ENCODE results near the gene TENT4A. TPM values are rescaled to one million over a fixed set of nuclear protein-coding genes. Genes with fewer than 3 reads are reported as not detected.

TENT4A gene
- total RNA-seq, 1 experiment from 2014 or later, result 25.6 TPM

- Histone ChIP-seq H3K18ac (ENCODE audit: insufficient read length, low read depth, low read length) (no peak overlapping the region), H3K27me3 (ENCODE audit: insufficient read depth, low read length) (no peaks in the 10 kb centered on the region), H3K23ac (ENCODE audit: insufficient read length, low read depth, low read length) (no peak overlapping the region), H3K79me1 (ENCODE audit: insufficient read depth, low read depth, low read length, poor library complexity, severe bottlenecking) (no peaks in the 10 kb centered on the region), H4K8ac (replicated peaks; ENCODE audit: insufficient read length, low read depth, low read length) (no peak overlapping the region), H2BK5ac (ENCODE audit: insufficient read length, low read length) (no peak overlapping the region), H3K9ac (ENCODE audit: extremely low read depth, insufficient read length, low read length) (no peak overlapping the region), H3K14ac (ENCODE audit: insufficient read depth, low read length) (no peak overlapping the region), H3K27ac (ENCODE audit: insufficient read length, low read depth, low read length) (no peak overlapping the region), H4K5ac (ENCODE audit: insufficient read length, low read depth, low read length) (no peak overlapping the region), H2BK20ac (ENCODE audit: low read depth, low read length, poor library complexity, severe bottlenecking) (no peak overlapping the region), H2AK5ac (ENCODE audit: insufficient read length, low read length) (no peak overlapping the region), H2AFZ (ENCODE audit: low read length) (no peak overlapping the region), H3K23me2 (ENCODE audit: insufficient read length, low read depth, low read length, poor library complexity, severe bottlenecking) (no peaks in the 10 kb centered on the region), H3K4me2 (ENCODE audit: insufficient read depth, insufficient read length, low read length) (no peak overlapping the region), H2BK15ac (ENCODE audit: low read depth, low read length) (no peak overlapping the region), H3K79me2 (ENCODE audit: insufficient read depth, low read length) (no peaks in the 10 kb centered on the region), H2BK120ac (ENCODE audit: low read depth, low read length, poor library complexity, severe bottlenecking) (no peak overlapping the region), H3K4me1 (ENCODE audit: insufficient read depth, low read length) (no peaks in the 10 kb centered on the region), H3T11ph (ENCODE audit: low read length) (no peak overlapping the region), H3K4ac (ENCODE audit: low read depth, low read length) (no peak overlapping the region), H2BK12ac (ENCODE audit: insufficient read length, low read depth, low read length) (no peak overlapping the region), H3K9me3 (ENCODE audit: control insufficient read depth, low read depth, low read length) (no peaks in the 10 kb centered on the region), H4K20me1 (ENCODE audit: control insufficient read depth, insufficient read depth, insufficient read length) (no peaks in the 10 kb centered on the region), H3K56ac (ENCODE audit: insufficient read length, low read depth, low read length) (no peak overlapping the region), H4K91ac (ENCODE audit: insufficient read length, low read depth, low read length) (no peak overlapping the region)
- Mint-ChIP-seq H3K27ac (no peak overlapping the region), H3K27me3 (ENCODE audit: low read depth) (no peaks in the 10 kb centered on the region), H3K4me1 (peaks cover 3% of the 10 kb centered on the region in 2 experiments; a peak in 2 of 4 replicates), H3K36me3 (ENCODE audit: insufficient read depth in 1 of 3, low read depth in 3 of 3) (peaks cover 4 to 11% (median 5%) of the 10 kb centered on the region in 3 experiments; a peak in 5 of 7 replicates), H3K4me3 (no peak overlapping the region), H3K9me3 (no peaks in the 10 kb centered on the region; a peak in 1 of 5 replicates)
- no peak for DNase-seq
- no peak for TF ChIP-seq CTCF (conservative IDR thresholded peaks at IDR 0.05)
- WGBS (ENCODE audit: extremely low coverage, insufficient read length, low lambda C conversion rate), result no CpG with 5 or more reads among the region's 8 CpGs
Measured at GRCh38 chr5:6762116-6762515, 48.9 kb downstream of the TENT4A start.
